ENCODE data around the gene MICA. TPM values are rescaled to one million over a fixed set of nuclear protein-coding genes. Genes with fewer than 3 reads are reported as not detected.
A peak's percentile ranks its signal among the peaks of the same experiment; 100 is the strongest.

MICA gene
- total RNA-seq, 1 experiment from 2014 or later: 35.0 TPM

DNA sequence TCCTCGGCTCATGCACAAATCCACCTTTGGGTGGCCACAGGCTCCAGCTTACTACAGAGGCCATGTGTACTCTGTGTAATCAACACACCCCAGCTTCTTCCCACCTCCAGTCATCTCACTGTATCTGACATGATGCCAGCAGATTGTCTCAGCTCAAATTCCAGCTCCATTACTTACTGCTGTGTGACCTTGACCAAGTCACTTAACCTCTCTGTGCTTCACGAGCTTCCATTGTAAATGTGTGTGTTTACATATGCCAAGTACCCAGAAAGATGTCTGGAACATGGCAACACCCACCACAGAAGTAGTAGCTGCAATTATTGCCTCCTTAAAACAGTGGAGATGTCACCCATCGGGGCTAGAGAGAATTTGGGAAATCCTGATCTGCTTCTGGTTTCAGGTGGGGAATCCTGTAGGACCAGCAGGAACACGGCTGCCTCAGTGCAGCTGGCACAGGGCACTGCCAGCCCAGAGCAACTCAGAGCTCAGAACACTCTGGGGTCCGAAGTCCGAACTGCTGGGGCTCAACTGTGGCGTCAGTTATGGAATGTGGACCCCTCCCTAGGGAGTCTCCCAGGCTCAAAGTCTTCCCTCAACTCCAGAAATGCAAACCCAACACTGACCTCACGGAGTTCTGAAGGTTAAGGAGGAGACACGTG lies 25.2 kb upstream of the MICA start:
- Histone ChIP-seq H2AFZ (ENCODE audit: low read length) (no peak overlapping the region), H3K9me3 (ENCODE audit: low read length) (no peaks in the 10 kb centered on the region), H3K9ac (ENCODE audit: low read length) (no peak overlapping the region), H3K4me3 (ENCODE audit: low read length) (no peak overlapping the region), H3K4me2 (ENCODE audit: low read length) (no peak overlapping the region), H3K27me3 (ENCODE audit: low read length) (peaks cover 6% of the 10 kb centered on the region; the same call in 1 of the 2 replicates), H3F3A (ENCODE audit: low read length, unreplicated experiment) (no peaks in the 10 kb centered on the region), H3K9me2 (replicated peaks; ENCODE audit: low read length) (no peaks in the 10 kb centered on the region), H3K36me3 (ENCODE audit: low read depth, low read length) (no peaks in the 10 kb centered on the region), H3K27ac (ENCODE audit: low read length) (no peak overlapping the region), H3K79me2 (ENCODE audit: low read length) (no peaks in the 10 kb centered on the region), H4K20me1 (ENCODE audit: low read length) (no peaks in the 10 kb centered on the region), H3K4me1 (ENCODE audit: insufficient read depth, low read length) (peaks cover 10% of the 10 kb centered on the region)
- DNase-seq (no peak), ATAC-seq (no peak)
- intact Hi-C loops (cut with micrococcal nuclease): no loop called here
- BruUV-seq (replicated peaks): no TSS peak
- CTCF ChIA-PET: no interaction called here
- POLR2A ChIA-PET (ENCODE audit: unreplicated experiment): no interaction called here
- TF ChIP-seq, protein P1, sequence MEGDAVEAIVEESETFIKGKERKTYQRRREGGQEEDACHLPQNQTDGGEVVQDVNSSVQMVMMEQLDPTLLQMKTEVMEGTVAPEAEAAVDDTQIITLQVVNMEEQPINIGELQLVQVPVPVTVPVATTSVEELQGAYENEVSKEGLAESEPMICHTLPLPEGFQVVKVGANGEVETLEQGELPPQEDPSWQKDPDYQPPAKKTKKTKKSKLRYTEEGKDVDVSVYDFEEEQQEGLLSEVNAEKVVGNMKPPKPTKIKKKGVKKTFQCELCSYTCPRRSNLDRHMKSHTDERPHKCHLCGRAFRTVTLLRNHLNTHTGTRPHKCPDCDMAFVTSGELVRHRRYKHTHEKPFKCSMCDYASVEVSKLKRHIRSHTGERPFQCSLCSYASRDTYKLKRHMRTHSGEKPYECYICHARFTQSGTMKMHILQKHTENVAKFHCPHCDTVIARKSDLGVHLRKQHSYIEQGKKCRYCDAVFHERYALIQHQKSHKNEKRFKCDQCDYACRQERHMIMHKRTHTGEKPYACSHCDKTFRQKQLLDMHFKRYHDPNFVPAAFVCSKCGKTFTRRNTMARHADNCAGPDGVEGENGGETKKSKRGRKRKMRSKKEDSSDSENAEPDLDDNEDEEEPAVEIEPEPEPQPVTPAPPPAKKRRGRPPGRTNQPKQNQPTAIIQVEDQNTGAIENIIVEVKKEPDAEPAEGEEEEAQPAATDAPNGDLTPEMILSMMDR (conservative IDR thresholded peaks at IDR 0.05; ENCODE audit: low read depth, low read length): no peak
- TF ChIP-seq EZH2phosphoT487 (IDR thresholded peaks at IDR 0.05; ENCODE audit: borderline replicate concordance, low read length): no peak
- no peak for TF ChIP-seq EZH2 (IDR thresholded peaks at IDR 0.05; ENCODE audit: low read length, unreplicated experiment)

DNA sequence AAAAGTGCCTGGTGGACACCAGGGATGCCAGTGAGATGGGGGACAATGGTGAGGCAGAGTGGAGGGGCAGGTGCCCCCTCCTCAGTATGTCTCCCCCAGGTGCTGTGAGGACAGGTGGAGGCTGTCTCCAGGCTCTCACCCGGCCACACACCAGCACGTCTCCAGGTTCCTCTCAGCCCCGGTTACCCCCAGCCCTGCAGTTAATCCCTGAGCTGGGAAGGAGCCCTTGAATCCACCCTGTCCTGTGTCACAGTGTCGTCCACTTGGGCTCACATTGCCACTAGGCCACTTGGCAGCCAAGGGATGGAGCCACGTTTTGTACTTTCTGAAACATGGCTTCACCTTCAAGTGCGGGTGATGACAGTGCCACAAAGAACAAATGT lies 24.7 kb upstream of the MICA start:
- CTCF ChIA-PET: no interaction called here
- Histone ChIP-seq H3K4me3 (ENCODE audit: low read length) (no peak overlapping the region), H3K9ac (ENCODE audit: low read length) (no peak overlapping the region), H2AFZ (ENCODE audit: low read length) (no peak overlapping the region), H3K27me3 (ENCODE audit: low read length) (peaks cover 6% of the 10 kb centered on the region; the same call in 1 of the 2 replicates), H3K79me2 (ENCODE audit: low read length) (no peaks in the 10 kb centered on the region), H3K4me2 (ENCODE audit: low read length) (no peak overlapping the region), H3K4me1 (ENCODE audit: insufficient read depth, low read length) (peaks cover 10% of the 10 kb centered on the region), H3K9me3 (ENCODE audit: low read length) (no peaks in the 10 kb centered on the region), H3K27ac (ENCODE audit: low read length) (no peak overlapping the region), H3F3A (ENCODE audit: low read length, unreplicated experiment) (no peaks in the 10 kb centered on the region), H3K9me2 (replicated peaks; ENCODE audit: low read length) (no peaks in the 10 kb centered on the region), H3K36me3 (ENCODE audit: low read depth, low read length) (no peaks in the 10 kb centered on the region), H4K20me1 (ENCODE audit: low read length) (no peaks in the 10 kb centered on the region)
- DNase-seq: no peak
- POLR2A ChIA-PET (ENCODE audit: unreplicated experiment): no interaction called here
- TF ChIP-seq EZH2phosphoT487 (IDR thresholded peaks at IDR 0.05; ENCODE audit: borderline replicate concordance, low read length) (no peak), EZH2 (IDR thresholded peaks at IDR 0.05; ENCODE audit: low read length, unreplicated experiment) (no peak)
- TF ChIP-seq, protein P1 (conservative IDR thresholded peaks at IDR 0.05; ENCODE audit: low read depth, low read length): no peak
- intact Hi-C loops (cut with micrococcal nuclease): no loop called here
- BruUV-seq (replicated peaks): no TSS peak
- ATAC-seq: no peak

DNA sequence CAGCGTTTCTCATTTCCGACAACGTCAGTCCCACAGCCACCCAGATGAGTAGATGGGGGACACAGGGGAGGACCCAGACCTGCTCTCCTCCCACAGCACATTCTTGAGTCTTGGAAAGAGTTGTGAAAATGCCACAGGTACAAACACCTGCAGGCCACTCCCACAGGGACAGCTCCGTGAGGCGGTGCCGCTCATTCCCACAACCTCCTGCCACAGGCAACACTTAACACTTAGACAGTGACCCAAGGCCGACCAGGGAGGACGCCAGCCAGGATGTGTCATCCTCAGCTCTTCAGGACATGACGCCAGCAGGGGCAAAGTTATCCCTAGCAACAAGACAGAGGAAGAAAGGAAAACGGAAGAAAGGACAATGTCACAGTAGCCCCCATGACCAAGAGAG lies 23.5 kb upstream of the MICA start:
- ATAC-seq (peak; percentile 74), DNase-seq (peak; percentile 58)
- ChIA-PET CTCF (interaction anchor here (0.6 to 0.7 kb wide), 2 partner anchors 107 to 177 kb away, joined by 3 to 5 read pairs; no protein-coding TSS in a partner anchor), POLR2A (ENCODE audit: unreplicated experiment) (interaction anchor here (0.5 kb wide), 1 partner anchor 212 kb away, joined by 3 read pairs; no protein-coding TSS in a partner anchor)
- no TSS peak for BruUV-seq (replicated peaks)
- Histone ChIP-seq H3K79me2 (ENCODE audit: low read length) (no peaks in the 10 kb centered on the region), H3K4me2 (ENCODE audit: low read length) (peak overlapping the region; percentile 45), H3K9ac (ENCODE audit: low read length) (no peak overlapping the region), H3K4me3 (ENCODE audit: low read length) (no peak overlapping the region), H3K4me1 (ENCODE audit: insufficient read depth, low read length) (peaks cover 10% of the 10 kb centered on the region), H3K36me3 (ENCODE audit: low read depth, low read length) (no peaks in the 10 kb centered on the region), H2AFZ (ENCODE audit: low read length) (no peak overlapping the region; the same call in 1 of the 2 replicates), H4K20me1 (ENCODE audit: low read length) (no peaks in the 10 kb centered on the region), H3F3A (ENCODE audit: low read length, unreplicated experiment) (no peaks in the 10 kb centered on the region), H3K27ac (ENCODE audit: low read length) (no peak overlapping the region), H3K9me2 (replicated peaks; ENCODE audit: low read length) (no peaks in the 10 kb centered on the region), H3K9me3 (ENCODE audit: low read length) (no peaks in the 10 kb centered on the region), H3K27me3 (ENCODE audit: low read length) (peaks cover 6% of the 10 kb centered on the region; the same call in 1 of the 2 replicates)
- TF ChIP-seq EZH2 (IDR thresholded peaks at IDR 0.05; ENCODE audit: low read length, unreplicated experiment): no peak
- TF ChIP-seq EZH2phosphoT487 (IDR thresholded peaks at IDR 0.05; ENCODE audit: borderline replicate concordance, low read length): no peak
- TF ChIP-seq, protein P1 (conservative IDR thresholded peaks at IDR 0.05; ENCODE audit: low read depth, low read length): no peak
- intact Hi-C loops (cut with micrococcal nuclease): no loop called here
